Activated CD8-positive, alpha-beta T cell treated with anti-CD3 and anti-CD28 coated beads for 36 hours (primary cell): ENCODE measurements around the gene SYNGR2. TPM values are rescaled to one million over a fixed set of nuclear protein-coding genes. Genes with fewer than 3 reads are reported as not detected.

Experiments used
- ATAC-seq: fragments of 200-7000 bp; cut with Tn5 transposase; one replicate; pipeline ENCODE4 v1.10.0; 2021; ENCODE audit warnings: mild to moderate bottlenecking, moderate library complexity
- CTCF ChIA-PET: fragments of 350-600 bp; sonication (Branson Sonifier 250); formaldehyde crosslinking; loops from one replicate; lab custom pipeline; 2021; ENCODE audit warnings: antibody characterized with exemption; lab: Charles Lee
- POLR2A ChIA-PET: fragments of 350-600 bp; sonication (Branson Sonifier 250); formaldehyde crosslinking; loops from one replicate; lab custom pipeline; 2021; ENCODE audit warnings: antibody characterized with exemption; lab: Charles Lee
- DNase-seq: peaks from one replicate; pipeline ENCODE4 v3.0.0-alpha.2; 2020
- H3K27ac Mint-ChIP-seq: one replicate; pipeline ENCODE4 v1.8.0; 2021; ENCODE audit warnings: mild to moderate bottlenecking, mixed read lengths
- H3K27me3 Mint-ChIP-seq: one replicate; pipeline ENCODE4 v1.8.0; 2021; ENCODE audit warnings: mixed read lengths
- H3K36me3 Mint-ChIP-seq: one replicate; pipeline ENCODE4 v1.8.0; 2021; ENCODE audit warnings: low read depth, mixed read lengths
- H3K4me1 Mint-ChIP-seq: one replicate; pipeline ENCODE4 v1.8.0; 2021; ENCODE audit warnings: low read depth, mixed read lengths
- H3K4me3 Mint-ChIP-seq: one replicate; pipeline ENCODE4 v1.8.0; 2021; ENCODE audit warnings: mild to moderate bottlenecking, moderate library complexity, mixed read lengths
- H3K9me3 Mint-ChIP-seq: one replicate; pipeline ENCODE4 v1.8.0; 2021; ENCODE audit warnings: mixed read lengths
- CTCF ChIP-seq: fragments of 200-600 bp; IDR thresholded peaks from one replicate; pipeline ENCODE4 v1.8.0; 2022; ENCODE audit warnings: antibody characterized with exemption, mild to moderate bottlenecking
- intact Hi-C: fragments of 100-400 bp; cut with micrococcal nuclease; formaldehyde crosslinking; loops from one replicate; pipeline ENCODE4 v1.10.0; 2022
- total RNA-seq, 2 experiments: library from RNA; stranded (reverse); gene quantifications; one replicate each; pipeline ENCODE4 v1.2.3, GENCODE V29; 2021

The SYNGR2 gene
- total RNA-seq, 2 experiments from 2014 or later = 92.6 to 95.1 TPM

GRCh38 chr17:78176548-78177025, 8.2 kb downstream of the SYNGR2 start:
- POLR2A ChIA-PET = interaction anchor here (0.6 to 10.2 kb wide), 10 partner anchors 8 to 357 kb away, joined by 3 to 100 read pairs (median 4); partner anchors contain the start of genes AFMID and TK1
- peak; percentile 87 for ATAC-seq
- Mint-ChIP-seq H3K27ac (no peak overlapping the region), H3K36me3 (peaks cover 71% of the 10 kb centered on the region), H3K9me3 (no peaks in the 10 kb centered on the region), H3K4me1 (peaks cover 40% of the 10 kb centered on the region), H3K4me3 (no peak overlapping the region), H3K27me3 (no peaks in the 10 kb centered on the region)
- intact Hi-C loops = no loop called here
- DNase-seq = peak; percentile 81
- CTCF ChIA-PET = interaction anchor here (0.6 to 3.9 kb wide), 29 partner anchors 9 to 157 kb away, joined by 3 to 31 read pairs (median 5); partner anchors contain the start of genes AFMID, TK1 and TMC8
- TF ChIP-seq CTCF = peak; percentile 93

- Mint-ChIP-seq H3K4me1 (peaks cover 30% of the 10 kb centered on the region), H3K36me3 (peaks cover 69% of the 10 kb centered on the region), H3K27ac (no peak overlapping the region), H3K27me3 (no peaks in the 10 kb centered on the region), H3K9me3 (no peaks in the 10 kb centered on the region), H3K4me3 (no peak overlapping the region)
- ChIA-PET POLR2A (interaction anchor here (0.6 to 1.3 kb wide), 4 partner anchors 10 to 49 kb away, joined by 3 to 11 read pairs (median 4); partner anchors contain the start of gene TMC8), CTCF (interaction anchor here (1.7 to 2.0 kb wide), 2 partner anchors 44 to 94 kb away, joined by 3 to 5 read pairs; no protein-coding TSS in a partner anchor)
- intact Hi-C loops = no loop called here
- TF ChIP-seq CTCF = no peak
- no peak for DNase-seq
- ATAC-seq = no peak
Observed at GRCh38 chr17:78179372-78179771, 11.0 kb downstream of the SYNGR2 start.

GRCh38 chr17:78180083-78180482, 11.7 kb downstream of the SYNGR2 start:
- ChIA-PET POLR2A (interaction anchor here (1.2 to 1.3 kb wide), 3 partner anchors 10 to 50 kb away, joined by 4 to 11 read pairs (median 4); partner anchors contain the start of gene TMC8), CTCF (interaction anchor here (0.6 to 2.0 kb wide), 2 partner anchors 23 to 95 kb away, joined by 3 to 5 read pairs; no protein-coding TSS in a partner anchor)
- intact Hi-C loops = no loop called here
- peaks cover 35% of the 10 kb centered on the region for H3K4me1 Mint-ChIP-seq
- no peak for DNase-seq
- peaks cover 73% of the 10 kb centered on the region for H3K36me3 Mint-ChIP-seq
- no peaks in the 10 kb centered on the region for H3K9me3 Mint-ChIP-seq
- H3K27me3 Mint-ChIP-seq = no peaks in the 10 kb centered on the region
- ATAC-seq = no peak
- TF ChIP-seq CTCF = no peak
- no peak overlapping the region for H3K4me3 Mint-ChIP-seq
- peak overlapping the region; percentile 22 for H3K27ac Mint-ChIP-seq

GRCh38 chr17:78180508-78180907, 12.1 kb downstream of the SYNGR2 start:
- intact Hi-C loops = no loop called here
- ChIA-PET CTCF (interaction anchor here (0.6 to 2.0 kb wide), 3 partner anchors 23 to 95 kb away, joined by 3 to 5 read pairs (median 3); no protein-coding TSS in a partner anchor), POLR2A (interaction anchor here (1.2 kb wide), 2 partner anchors 8 to 50 kb away, joined by 4 read pairs; partner anchors contain the start of gene TMC8)
- H3K4me1 Mint-ChIP-seq = peaks cover 40% of the 10 kb centered on the region
- ATAC-seq (no peak), DNase-seq (no peak)
- H3K36me3 Mint-ChIP-seq = peaks cover 73% of the 10 kb centered on the region
- H3K4me3 Mint-ChIP-seq = no peak overlapping the region
- H3K27ac Mint-ChIP-seq = no peak overlapping the region
- no peak for TF ChIP-seq CTCF
- H3K27me3 Mint-ChIP-seq = no peaks in the 10 kb centered on the region
- H3K9me3 Mint-ChIP-seq = no peaks in the 10 kb centered on the region

GRCh38 chr17:78182504-78182903, 14.1 kb downstream of the SYNGR2 start:
- no peak overlapping the region for H3K27ac Mint-ChIP-seq
- H3K36me3 Mint-ChIP-seq = peaks cover 66% of the 10 kb centered on the region
- POLR2A ChIA-PET = interaction anchor here (0.6 to 6.6 kb wide), 3 partner anchors 9 to 41 kb away, joined by 3 to 100 read pairs (median 3); partner anchors contain the start of gene SYNGR2
- CTCF ChIA-PET = interaction anchor here (0.9 to 1.0 kb wide), 2 partner anchors 45 to 68 kb away, joined by 3 to 4 read pairs; no protein-coding TSS in a partner anchor
- ATAC-seq (no peak), DNase-seq (no peak)
- H3K4me3 Mint-ChIP-seq = no peak overlapping the region
- TF ChIP-seq CTCF = no peak
- H3K4me1 Mint-ChIP-seq = peaks cover 32% of the 10 kb centered on the region
- H3K27me3 Mint-ChIP-seq = no peaks in the 10 kb centered on the region
- intact Hi-C loops = no loop called here
- H3K9me3 Mint-ChIP-seq = no peaks in the 10 kb centered on the region
